Measurements from ENCODE around the gene LSR.
A peak's percentile ranks its signal among the peaks of the same experiment; 100 is the strongest.

The LSR gene

DNA sequence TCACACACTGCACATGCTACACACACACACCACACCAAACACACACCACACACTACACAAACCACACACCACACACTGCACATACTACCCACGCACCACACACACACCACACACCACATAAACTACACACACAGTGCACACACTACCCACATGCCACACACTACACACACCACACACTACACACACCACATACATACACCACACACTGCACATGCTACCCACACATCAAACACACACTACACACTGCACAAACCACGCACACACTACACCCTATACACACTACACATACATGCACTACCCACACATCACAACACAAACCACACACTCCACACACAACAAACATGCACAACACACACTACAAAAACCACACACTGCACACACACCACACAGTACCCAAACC lies 49.1 kb downstream of the LSR start:
- no peaks in the 10 kb centered on the region for H3K36me3 Mint-ChIP-seq
- DNase-seq (ENCODE audit: low spot score in 2 of 2) (no peak), ATAC-seq (ENCODE audit: low read depth) (no peak)
- no peaks in the 10 kb centered on the region for H3K9me3 Mint-ChIP-seq
- peaks cover 11% of the 10 kb centered on the region for H3K4me1 Mint-ChIP-seq
- peaks cover 2% of the 10 kb centered on the region for H3K27me3 Mint-ChIP-seq
- no peak overlapping the region for H3K4me3 Mint-ChIP-seq
- H3K27ac Mint-ChIP-seq: no peak overlapping the region

DNA sequence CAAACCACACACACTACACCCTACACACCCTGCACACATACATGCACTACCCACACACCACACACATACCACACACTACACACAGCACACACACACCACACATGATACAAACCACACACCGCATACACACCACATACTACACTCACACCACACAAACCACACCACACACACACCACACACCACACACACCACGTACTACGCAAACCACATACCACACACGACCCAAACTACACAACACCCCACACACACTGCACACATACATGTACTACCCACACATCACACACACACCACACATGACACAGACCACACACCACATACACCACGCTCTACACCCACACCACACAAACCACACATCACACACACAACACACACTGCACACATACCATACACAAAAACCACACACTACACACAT lies 49.8 kb downstream of the LSR start:
- DNase-seq (ENCODE audit: low spot score in 2 of 2) (no peak), ATAC-seq (ENCODE audit: low read depth) (no peak)
- no peaks in the 10 kb centered on the region for H3K36me3 Mint-ChIP-seq
- peaks cover 9% of the 10 kb centered on the region for H3K4me1 Mint-ChIP-seq
- H3K4me3 Mint-ChIP-seq: no peak overlapping the region
- H3K27ac Mint-ChIP-seq: no peak overlapping the region
- H3K9me3 Mint-ChIP-seq: no peaks in the 10 kb centered on the region
- peaks cover 2% of the 10 kb centered on the region for H3K27me3 Mint-ChIP-seq

DNA sequence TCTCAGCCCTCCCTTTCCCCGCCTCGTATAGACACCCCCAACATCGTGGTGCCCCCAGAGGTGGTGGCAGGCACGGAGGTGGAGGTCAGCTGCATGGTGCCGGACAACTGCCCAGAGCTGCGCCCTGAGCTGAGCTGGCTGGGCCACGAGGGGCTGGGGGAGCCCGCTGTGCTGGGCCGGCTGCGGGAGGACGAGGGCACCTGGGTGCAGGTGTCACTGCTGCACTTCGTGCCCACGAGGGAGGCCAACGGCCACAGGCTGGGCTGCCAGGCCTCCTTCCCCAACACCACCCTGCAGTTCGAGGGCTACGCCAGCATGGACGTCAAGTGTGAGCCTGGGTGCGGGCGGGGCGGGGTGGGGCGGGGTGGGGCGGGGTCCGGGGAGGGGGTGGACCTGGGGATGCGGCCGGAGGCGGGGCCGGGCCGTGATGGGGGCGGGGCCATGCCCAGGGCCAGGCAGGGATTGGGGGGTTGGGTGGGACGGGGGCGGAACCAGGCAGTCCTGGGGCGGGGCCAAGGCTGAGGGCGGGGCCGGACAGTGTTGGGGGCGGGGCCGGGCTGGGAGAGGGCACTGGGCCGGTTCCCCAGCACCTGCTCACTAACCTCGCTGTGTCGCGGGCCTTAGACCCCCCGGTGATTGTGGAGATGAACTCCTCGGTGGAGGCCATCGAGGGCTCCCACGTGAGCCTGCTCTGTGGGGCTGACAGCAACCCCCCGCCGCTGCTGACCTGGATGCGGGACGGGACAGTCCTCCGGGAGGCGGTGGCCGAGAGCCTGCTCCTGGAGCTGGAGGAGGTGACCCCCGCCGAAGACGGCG lies 50.9 kb downstream of the LSR start:
- peaks cover 9% of the 10 kb centered on the region for H3K4me1 Mint-ChIP-seq
- H3K27ac Mint-ChIP-seq: no peak overlapping the region
- no peaks in the 10 kb centered on the region for H3K27me3 Mint-ChIP-seq
- DNase-seq (ENCODE audit: low spot score in 2 of 2) (no peak), ATAC-seq (ENCODE audit: low read depth) (peak; percentile 19)
- no peaks in the 10 kb centered on the region for H3K36me3 Mint-ChIP-seq
- H3K4me3 Mint-ChIP-seq: no peak overlapping the region
- no peaks in the 10 kb centered on the region for H3K9me3 Mint-ChIP-seq

DNA sequence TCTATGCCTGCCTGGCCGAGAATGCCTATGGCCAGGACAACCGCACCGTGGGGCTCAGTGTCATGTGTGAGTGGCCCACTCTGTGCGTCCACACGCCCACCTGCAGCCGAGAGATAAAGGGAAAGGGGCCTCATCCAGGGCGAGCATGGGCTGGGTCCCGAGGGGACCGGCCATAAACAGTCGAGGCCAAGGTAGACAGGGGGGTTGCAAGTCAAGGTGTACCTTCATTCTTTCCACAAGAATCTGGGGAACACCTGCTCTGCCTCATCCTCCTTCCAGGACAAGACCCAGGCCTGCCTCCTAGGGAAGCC lies 51.5 kb downstream of the LSR start:
- no peaks in the 10 kb centered on the region for H3K27me3 Mint-ChIP-seq
- H3K4me3 Mint-ChIP-seq: no peak overlapping the region
- peaks cover 9% of the 10 kb centered on the region for H3K4me1 Mint-ChIP-seq
- ATAC-seq (ENCODE audit: low read depth) (no peak), DNase-seq (ENCODE audit: low spot score in 2 of 2) (no peak)
- H3K27ac Mint-ChIP-seq: no peak overlapping the region
- H3K9me3 Mint-ChIP-seq: no peaks in the 10 kb centered on the region
- H3K36me3 Mint-ChIP-seq: no peaks in the 10 kb centered on the region

DNA sequence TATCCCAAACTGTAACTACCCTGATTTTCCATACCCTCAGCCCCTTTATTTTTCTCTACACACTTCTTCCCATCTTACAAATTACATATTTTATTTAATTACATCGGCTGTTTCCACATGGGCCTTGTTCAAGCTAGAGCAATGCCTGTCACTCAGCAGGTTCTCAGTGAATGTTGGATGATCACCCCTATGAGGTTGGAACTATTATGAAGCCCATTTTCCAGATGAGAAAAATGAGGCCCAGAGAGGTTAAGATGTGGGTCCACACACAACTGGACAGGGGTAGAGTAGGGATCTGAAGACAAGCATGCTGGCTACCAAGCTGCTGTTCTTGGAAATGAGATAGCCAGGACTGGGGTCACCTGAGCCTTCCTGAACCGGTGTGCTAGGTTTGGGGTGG lies 53.2 kb downstream of the LSR start:
- H3K27ac Mint-ChIP-seq: no peak overlapping the region
- no peaks in the 10 kb centered on the region for H3K27me3 Mint-ChIP-seq
- H3K36me3 Mint-ChIP-seq: no peaks in the 10 kb centered on the region
- no peaks in the 10 kb centered on the region for H3K9me3 Mint-ChIP-seq
- no peak for ATAC-seq (ENCODE audit: low read depth)
- DNase-seq (ENCODE audit: low spot score in 2 of 2): no peak
- peaks cover 7% of the 10 kb centered on the region for H3K4me1 Mint-ChIP-seq
- H3K4me3 Mint-ChIP-seq: no peak overlapping the region

DNA sequence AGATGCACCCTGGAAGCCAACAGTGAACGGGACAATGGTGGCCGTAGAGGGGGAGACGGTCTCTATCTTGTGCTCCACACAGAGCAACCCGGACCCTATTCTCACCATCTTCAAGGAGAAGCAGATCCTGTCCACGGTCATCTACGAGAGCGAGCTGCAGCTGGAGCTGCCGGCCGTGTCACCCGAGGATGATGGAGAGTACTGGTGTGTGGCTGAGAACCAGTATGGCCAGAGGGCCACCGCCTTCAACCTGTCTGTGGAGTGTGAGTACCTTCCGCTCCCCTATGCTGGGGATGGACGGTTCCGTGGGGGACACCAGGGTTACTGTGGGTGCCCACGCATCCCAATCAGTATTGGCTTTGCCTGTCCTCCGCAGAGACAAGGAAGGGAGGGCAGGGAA lies 53.6 kb downstream of the LSR start:
- no peak overlapping the region for H3K27ac Mint-ChIP-seq
- H3K27me3 Mint-ChIP-seq: no peaks in the 10 kb centered on the region
- peaks cover 7% of the 10 kb centered on the region for H3K4me1 Mint-ChIP-seq
- ATAC-seq (ENCODE audit: low read depth): no peak
- H3K36me3 Mint-ChIP-seq: no peaks in the 10 kb centered on the region
- H3K4me3 Mint-ChIP-seq: no peak overlapping the region
- H3K9me3 Mint-ChIP-seq: no peaks in the 10 kb centered on the region
- no peak for DNase-seq (ENCODE audit: low spot score in 2 of 2)

DNA sequence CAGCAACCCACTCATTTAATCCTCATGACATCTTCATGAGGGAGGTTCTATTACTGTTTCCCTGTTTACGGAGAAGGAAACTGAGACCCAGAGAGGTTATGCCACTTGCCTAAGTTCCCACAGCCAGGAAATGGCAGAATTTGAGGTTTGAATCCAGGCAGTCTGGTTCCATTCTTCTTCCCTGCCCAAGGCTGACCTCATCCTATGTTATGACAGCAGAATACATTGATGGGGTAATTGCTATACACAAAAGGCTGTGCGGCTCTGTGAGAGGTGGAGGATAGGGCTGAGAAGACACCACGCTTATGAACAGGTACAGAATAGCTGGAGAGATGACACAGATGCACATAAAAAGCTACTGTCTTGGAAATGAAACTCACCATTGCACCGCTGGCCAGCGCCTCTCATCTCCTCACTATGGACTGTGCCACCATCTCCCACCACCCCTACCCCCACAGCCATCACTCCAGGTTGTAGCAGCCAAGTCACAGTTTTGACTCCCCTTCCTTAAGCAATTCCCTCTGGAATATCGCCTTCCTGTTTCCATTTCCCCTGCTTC lies 54.6 kb downstream of the LSR start:
- Mint-ChIP-seq H3K27ac (no peak overlapping the region), H3K4me1 (peaks cover 14% of the 10 kb centered on the region), H3K27me3 (no peaks in the 10 kb centered on the region), H3K9me3 (no peaks in the 10 kb centered on the region), H3K36me3 (no peaks in the 10 kb centered on the region), H3K4me3 (no peak overlapping the region)
- DNase-seq (ENCODE audit: low spot score in 2 of 2) (no peak), ATAC-seq (ENCODE audit: low read depth) (no peak)

DNA sequence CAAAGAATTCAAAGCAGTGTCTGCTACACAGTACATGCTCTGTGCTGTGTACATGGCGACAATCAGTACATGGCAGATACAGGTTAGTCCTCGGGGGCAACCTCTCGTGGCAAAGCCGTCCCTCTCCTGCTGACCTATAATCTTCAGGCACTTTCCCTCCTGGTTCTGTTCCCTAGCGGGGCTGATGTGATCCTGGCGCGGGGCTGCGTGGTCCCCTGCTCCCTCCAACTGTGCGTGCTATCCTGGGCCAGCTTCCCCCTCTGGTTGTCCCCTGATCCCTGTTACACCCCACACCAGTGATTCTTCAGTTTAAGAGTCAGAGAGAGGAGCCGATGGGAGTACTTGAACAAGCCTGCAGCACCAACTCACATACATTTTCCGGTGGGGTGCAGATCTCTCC lies 55.2 kb downstream of the LSR start:
- H3K27ac Mint-ChIP-seq: no peak overlapping the region
- H3K4me3 Mint-ChIP-seq: no peak overlapping the region
- ATAC-seq (ENCODE audit: low read depth): no peak
- H3K36me3 Mint-ChIP-seq: no peaks in the 10 kb centered on the region
- no peak for DNase-seq (ENCODE audit: low spot score in 2 of 2)
- no peaks in the 10 kb centered on the region for H3K9me3 Mint-ChIP-seq
- peaks cover 16% of the 10 kb centered on the region for H3K4me1 Mint-ChIP-seq
- H3K27me3 Mint-ChIP-seq: no peaks in the 10 kb centered on the region

DNA sequence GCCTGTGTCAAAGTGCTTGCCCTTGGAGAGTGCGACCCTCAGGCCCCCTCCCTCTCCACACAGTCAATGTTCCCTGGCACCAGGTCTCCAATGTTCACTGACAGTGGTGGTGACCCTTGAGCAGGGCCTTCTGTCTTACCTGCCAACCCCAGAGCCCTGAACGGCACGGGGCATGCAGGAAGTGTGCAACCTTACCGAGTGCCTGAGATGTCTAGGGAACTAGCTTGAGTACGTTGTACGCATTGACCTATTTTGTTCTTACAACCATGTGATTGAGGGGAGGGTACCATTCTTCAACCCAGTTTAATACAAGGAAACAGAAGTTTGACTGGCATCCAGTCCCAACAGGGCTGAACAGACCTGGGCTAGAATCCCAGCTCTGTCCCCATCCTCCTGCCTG lies 56.4 kb downstream of the LSR start:
- Mint-ChIP-seq H3K27ac (no peak overlapping the region), H3K4me1 (peaks cover 17% of the 10 kb centered on the region), H3K27me3 (no peaks in the 10 kb centered on the region), H3K4me3 (no peak overlapping the region), H3K9me3 (no peaks in the 10 kb centered on the region), H3K36me3 (no peaks in the 10 kb centered on the region)
- no peak for ATAC-seq (ENCODE audit: low read depth)
- no peak for DNase-seq (ENCODE audit: low spot score in 2 of 2)

DNA sequence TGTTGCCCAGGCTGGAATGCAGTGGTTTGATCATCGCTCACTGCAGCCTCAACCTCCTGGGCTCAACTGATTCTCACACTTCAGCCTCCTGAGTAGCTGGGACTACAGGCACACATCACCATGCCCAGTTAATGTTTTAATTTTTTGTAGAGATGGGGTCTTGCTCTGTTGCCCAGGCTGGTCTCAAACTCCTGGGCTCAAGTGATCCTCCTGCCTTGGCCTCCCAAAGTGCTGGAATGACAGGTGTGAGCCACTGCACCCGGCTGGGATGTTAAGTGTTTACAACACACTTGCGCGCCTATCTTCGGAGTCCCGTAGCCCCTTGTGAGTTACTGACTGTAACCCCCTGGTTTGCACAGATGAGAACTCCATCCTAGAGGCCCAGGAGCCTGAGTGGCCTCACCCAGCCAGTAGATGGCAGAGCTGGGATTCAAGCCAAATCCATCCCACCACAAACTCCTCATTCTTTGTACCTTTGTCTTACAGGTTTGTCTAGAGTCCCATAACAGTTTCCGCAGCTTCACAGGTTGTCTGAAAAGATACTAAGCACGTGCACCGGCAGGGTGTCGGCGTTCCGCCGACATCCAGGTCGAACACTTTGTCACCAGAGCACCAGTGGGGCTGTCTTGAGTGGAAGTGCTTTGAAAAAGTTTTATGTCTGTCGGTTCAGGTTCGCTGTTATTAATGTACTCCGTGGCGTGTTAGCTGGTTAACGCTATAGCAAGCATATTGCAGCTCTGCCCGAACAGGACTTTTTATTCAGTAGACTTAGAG lies 57.9 kb downstream of the LSR start:
- Mint-ChIP-seq H3K4me1 (peaks cover 17% of the 10 kb centered on the region), H3K9me3 (no peaks in the 10 kb centered on the region), H3K4me3 (no peak overlapping the region), H3K27me3 (no peaks in the 10 kb centered on the region), H3K27ac (no peak overlapping the region), H3K36me3 (no peaks in the 10 kb centered on the region)
- ATAC-seq (ENCODE audit: low read depth) (peak; percentile 74), DNase-seq (ENCODE audit: low spot score in 2 of 2) (no peak)

DNA sequence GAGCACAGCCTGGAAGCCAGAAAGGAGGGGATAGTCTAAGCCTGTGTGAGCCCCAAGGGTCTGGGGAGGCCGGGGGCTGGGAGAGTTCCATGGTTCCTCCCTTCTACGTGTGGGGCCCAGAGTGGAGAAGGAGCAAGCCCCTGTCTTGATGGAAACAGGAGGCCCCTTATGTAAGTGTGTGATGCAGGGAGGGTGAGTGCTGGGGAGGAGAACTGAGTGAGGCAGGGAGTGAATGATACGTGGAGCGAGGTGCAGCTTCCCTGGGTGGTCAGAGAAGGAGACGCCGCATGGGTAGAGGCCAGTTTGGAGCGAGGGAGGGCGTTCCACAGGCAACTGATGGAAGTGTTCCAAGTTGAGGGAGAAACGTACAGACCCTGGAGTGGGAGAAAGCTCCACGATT lies 59.1 kb downstream of the LSR start:
- no peak overlapping the region for H3K4me3 Mint-ChIP-seq
- no peak for ATAC-seq (ENCODE audit: low read depth)
- H3K36me3 Mint-ChIP-seq: no peaks in the 10 kb centered on the region
- H3K4me1 Mint-ChIP-seq: peaks cover 17% of the 10 kb centered on the region
- no peaks in the 10 kb centered on the region for H3K27me3 Mint-ChIP-seq
- no peak for DNase-seq (ENCODE audit: low spot score in 2 of 2)
- H3K9me3 Mint-ChIP-seq: no peaks in the 10 kb centered on the region
- H3K27ac Mint-ChIP-seq: no peak overlapping the region

DNA sequence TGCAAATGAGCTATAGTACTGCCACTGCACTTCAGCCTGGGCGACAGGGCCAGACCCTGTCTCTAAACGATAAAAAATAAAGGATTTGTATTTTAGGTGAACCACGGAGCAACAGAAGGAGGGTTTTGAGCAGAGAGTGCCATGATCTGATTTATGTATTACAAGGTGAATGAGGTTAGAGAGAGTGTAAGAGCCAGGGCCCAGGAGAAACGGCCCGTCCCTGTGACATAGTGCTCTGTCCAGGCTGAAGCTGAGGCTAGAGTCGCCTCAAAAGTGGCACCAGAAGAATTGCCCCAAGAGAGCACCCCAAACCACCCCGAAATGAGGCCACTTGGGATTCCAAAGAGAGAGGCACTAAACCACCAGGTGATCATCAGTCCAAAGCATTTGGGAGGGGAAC lies 60.1 kb downstream of the LSR start:
- Mint-ChIP-seq H3K27ac (no peak overlapping the region), H3K36me3 (no peaks in the 10 kb centered on the region), H3K4me3 (no peak overlapping the region), H3K4me1 (peaks cover 18% of the 10 kb centered on the region), H3K9me3 (no peaks in the 10 kb centered on the region), H3K27me3 (no peaks in the 10 kb centered on the region)
- DNase-seq (ENCODE audit: low spot score in 2 of 2): no peak
- ATAC-seq (ENCODE audit: low read depth): no peak

DNA sequence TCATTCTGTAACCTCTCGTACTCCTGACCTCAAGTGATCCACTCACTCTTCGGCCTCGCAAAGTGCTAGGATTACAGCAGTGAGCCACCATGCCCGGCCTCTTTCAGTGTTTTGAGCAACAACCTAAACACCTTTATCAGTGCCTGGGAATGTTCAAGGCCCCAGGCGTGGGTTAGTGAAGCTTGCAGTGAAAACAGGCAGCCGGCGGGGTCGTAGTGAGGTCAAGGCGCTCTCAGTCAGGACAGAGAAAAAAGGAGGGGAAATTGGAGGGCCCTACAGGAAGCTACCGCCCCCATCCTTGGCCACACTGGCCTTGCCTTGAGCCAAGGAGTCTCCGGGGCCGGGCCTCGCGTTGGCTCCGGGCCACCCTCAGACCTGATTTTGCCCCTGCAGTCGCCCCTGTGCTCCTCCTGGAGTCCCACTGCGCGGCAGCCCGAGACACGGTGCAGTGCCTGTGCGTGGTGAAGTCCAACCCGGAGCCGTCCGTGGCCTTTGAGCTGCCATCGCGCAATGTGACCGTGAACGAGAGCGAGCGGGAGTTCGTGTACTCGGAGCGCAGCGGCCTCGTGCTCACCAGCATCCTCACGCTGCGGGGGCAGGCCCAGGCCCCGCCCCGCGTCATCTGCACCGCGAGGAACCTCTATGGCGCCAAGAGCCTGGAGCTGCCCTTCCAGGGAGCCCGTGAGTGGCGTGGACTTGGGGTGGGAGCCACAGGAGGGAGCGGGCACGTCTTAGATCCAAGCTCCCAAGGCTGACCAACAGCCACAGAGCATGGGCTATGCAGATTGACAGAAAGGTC lies 60.9 kb downstream of the LSR start:
- DNase-seq (ENCODE audit: low spot score in 2 of 2): no peak

DNA sequence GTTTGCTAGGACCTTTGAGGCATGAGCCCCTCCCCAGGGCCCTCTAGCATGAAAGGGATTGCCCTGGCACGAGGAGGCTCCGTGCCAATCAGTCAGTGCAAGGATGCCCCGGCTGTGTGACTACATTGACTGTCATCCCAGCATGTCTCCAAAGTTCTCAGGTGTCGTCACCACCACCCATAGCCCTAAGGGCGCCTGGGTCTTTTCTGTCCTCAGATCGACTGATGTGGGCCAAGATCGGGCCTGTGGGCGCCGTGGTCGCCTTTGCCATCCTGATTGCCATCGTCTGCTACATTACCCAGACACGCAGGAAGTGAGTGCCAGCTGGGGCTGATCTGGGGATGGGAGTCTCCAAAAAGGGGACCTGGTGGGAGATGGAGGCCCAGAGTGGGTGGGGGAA lies 61.5 kb downstream of the LSR start:
- Mint-ChIP-seq H3K4me1 (peaks cover 19% of the 10 kb centered on the region), H3K27me3 (no peaks in the 10 kb centered on the region), H3K4me3 (no peak overlapping the region), H3K36me3 (no peaks in the 10 kb centered on the region), H3K9me3 (no peaks in the 10 kb centered on the region), H3K27ac (no peak overlapping the region)
- DNase-seq (ENCODE audit: low spot score in 2 of 2): no peak
- no peak for ATAC-seq (ENCODE audit: low read depth)

More for the DNA sequence above, 60.9 kb downstream of the LSR start:
- no peaks in the 10 kb centered on the region for H3K9me3 Mint-ChIP-seq
- no peaks in the 10 kb centered on the region for H3K27me3 Mint-ChIP-seq
- H3K36me3 Mint-ChIP-seq: no peaks in the 10 kb centered on the region
- H3K4me3 Mint-ChIP-seq: no peak overlapping the region
- no peak for ATAC-seq (ENCODE audit: low read depth)
- H3K4me1 Mint-ChIP-seq: peaks cover 19% of the 10 kb centered on the region
- H3K27ac Mint-ChIP-seq: no peak overlapping the region
